Stimulated activated CD8-positive, alpha-beta memory T cell treated with anti-CD3 and anti-CD28 coated beads, Interleukin-12 subunit alpha, Interleukin-12 subunit beta, amount 100 ng/mL, for 24 hours (primary cell): ENCODE results near the gene GPC5.

ENCODE experiments used
- DNase-seq: peaks from one replicate; pipeline ENCODE4 v3.0.0-alpha.2; 2020; ENCODE audit errors: extremely low read depth

GPC5 gene

GRCh38 chr13:92150606-92151005 is 752.2 kb downstream of the GPC5 start:
- DNase-seq, result no peak

GRCh38 chr13:92158346-92158745 is 759.9 kb downstream of the GPC5 start:
- no peak for DNase-seq

- no peak for DNase-seq
Observed at GRCh38 chr13:92164822-92165221, 766.4 kb downstream of the GPC5 start.

- DNase-seq, result no peak
Observed at GRCh38 chr13:92172191-92172590, 773.8 kb downstream of the GPC5 start.

- DNase-seq, result no peak
Observed at GRCh38 chr13:92173254-92173653, 774.8 kb downstream of the GPC5 start.

- DNase-seq, result no peak
Observed at GRCh38 chr13:92175330-92175729, 776.9 kb downstream of the GPC5 start.

- DNase-seq, result no peak
Observed at GRCh38 chr13:92177966-92178365, 779.5 kb downstream of the GPC5 start.

GRCh38 chr13:92179223-92179622 is 780.8 kb downstream of the GPC5 start:
- DNase-seq, result no peak

- no peak for DNase-seq
Observed at GRCh38 chr13:92187378-92187989, 789.1 kb downstream of the GPC5 start.

GRCh38 chr13:92188574-92188973 is 790.2 kb downstream of the GPC5 start:
- DNase-seq, result no peak

- DNase-seq, result no peak
Observed at GRCh38 chr13:92196591-92197256, 798.3 kb downstream of the GPC5 start.

GRCh38 chr13:92197669-92198068 is 799.2 kb downstream of the GPC5 start:
- DNase-seq, result no peak

- no peak for DNase-seq
Observed at GRCh38 chr13:92218615-92219014, 820.2 kb downstream of the GPC5 start.

- DNase-seq, result no peak
Observed at GRCh38 chr13:92221916-92222315, 823.5 kb downstream of the GPC5 start.

- DNase-seq, result no peak
Observed at GRCh38 chr13:92224052-92224821, 825.8 kb downstream of the GPC5 start.

- no peak for DNase-seq
Observed at GRCh38 chr13:92224825-92225224, 826.4 kb downstream of the GPC5 start.

- no peak for DNase-seq
Observed at GRCh38 chr13:92225861-92226260, 827.4 kb downstream of the GPC5 start.

- no peak for DNase-seq
Observed at GRCh38 chr13:92232871-92233270, 834.5 kb downstream of the GPC5 start.

GRCh38 chr13:92251671-92252210 is 853.3 kb downstream of the GPC5 start:
- DNase-seq, result no peak

- no peak for DNase-seq
Observed at GRCh38 chr13:92255526-92255925, 857.1 kb downstream of the GPC5 start.

- DNase-seq, result no peak
Observed at GRCh38 chr13:92256211-92256610, 857.8 kb downstream of the GPC5 start.

- DNase-seq, result no peak
Observed at GRCh38 chr13:92259046-92259445, 860.6 kb downstream of the GPC5 start.

GRCh38 chr13:92259523-92259922 is 861.1 kb downstream of the GPC5 start:
- DNase-seq, result no peak
